IPS-NIHi7 (cell line): ENCODE results near the gene ZBTB1.

Experiments
- DNase-seq: peaks from one replicate; pipeline ENCODE4 v3.0.0; 2012; ENCODE audit warnings: mixed read lengths; ENCODE audit errors: extremely low spot score

The ZBTB1 gene, protein sequence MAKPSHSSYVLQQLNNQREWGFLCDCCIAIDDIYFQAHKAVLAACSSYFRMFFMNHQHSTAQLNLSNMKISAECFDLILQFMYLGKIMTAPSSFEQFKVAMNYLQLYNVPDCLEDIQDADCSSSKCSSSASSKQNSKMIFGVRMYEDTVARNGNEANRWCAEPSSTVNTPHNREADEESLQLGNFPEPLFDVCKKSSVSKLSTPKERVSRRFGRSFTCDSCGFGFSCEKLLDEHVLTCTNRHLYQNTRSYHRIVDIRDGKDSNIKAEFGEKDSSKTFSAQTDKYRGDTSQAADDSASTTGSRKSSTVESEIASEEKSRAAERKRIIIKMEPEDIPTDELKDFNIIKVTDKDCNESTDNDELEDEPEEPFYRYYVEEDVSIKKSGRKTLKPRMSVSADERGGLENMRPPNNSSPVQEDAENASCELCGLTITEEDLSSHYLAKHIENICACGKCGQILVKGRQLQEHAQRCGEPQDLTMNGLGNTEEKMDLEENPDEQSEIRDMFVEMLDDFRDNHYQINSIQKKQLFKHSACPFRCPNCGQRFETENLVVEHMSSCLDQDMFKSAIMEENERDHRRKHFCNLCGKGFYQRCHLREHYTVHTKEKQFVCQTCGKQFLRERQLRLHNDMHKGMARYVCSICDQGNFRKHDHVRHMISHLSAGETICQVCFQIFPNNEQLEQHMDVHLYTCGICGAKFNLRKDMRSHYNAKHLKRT

DNA sequence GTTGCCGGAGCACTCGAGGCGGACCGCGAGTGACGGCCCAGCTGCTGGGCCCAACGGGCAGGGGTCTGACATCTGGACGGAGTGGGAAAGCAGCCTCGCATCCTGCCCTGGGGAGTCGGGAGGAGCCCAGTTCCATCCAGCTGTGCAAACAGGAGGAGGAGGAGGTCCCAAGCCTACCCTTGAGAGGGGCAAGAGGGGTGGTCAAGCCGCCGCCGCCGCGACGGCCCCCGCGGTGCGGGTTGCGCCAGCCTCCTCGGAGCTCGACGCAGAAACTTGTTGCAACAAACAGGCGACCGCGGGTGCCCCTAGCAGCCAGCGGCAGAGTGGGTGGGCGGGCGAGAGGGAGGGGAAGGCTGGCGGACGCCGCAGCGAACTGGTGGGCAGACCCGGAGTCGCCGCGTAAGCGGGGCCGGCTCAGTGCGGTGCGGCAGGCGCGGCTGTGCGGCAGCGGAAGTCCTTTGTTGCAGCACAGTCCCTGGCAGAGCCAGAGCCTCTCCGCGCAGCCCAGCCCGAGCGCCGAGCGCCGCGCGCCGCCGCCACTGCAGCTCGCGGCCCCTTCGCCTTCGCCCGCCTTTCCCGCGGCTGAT lies at the start of gene ZBTB1:
TSS of gene ZBTB1 (plus strand) at position 461 of the 587 bp plus-strand sequence. CDS start 16,735 bp downstream, outside the sequence.
- peak; percentile 74 for DNase-seq

DNA sequence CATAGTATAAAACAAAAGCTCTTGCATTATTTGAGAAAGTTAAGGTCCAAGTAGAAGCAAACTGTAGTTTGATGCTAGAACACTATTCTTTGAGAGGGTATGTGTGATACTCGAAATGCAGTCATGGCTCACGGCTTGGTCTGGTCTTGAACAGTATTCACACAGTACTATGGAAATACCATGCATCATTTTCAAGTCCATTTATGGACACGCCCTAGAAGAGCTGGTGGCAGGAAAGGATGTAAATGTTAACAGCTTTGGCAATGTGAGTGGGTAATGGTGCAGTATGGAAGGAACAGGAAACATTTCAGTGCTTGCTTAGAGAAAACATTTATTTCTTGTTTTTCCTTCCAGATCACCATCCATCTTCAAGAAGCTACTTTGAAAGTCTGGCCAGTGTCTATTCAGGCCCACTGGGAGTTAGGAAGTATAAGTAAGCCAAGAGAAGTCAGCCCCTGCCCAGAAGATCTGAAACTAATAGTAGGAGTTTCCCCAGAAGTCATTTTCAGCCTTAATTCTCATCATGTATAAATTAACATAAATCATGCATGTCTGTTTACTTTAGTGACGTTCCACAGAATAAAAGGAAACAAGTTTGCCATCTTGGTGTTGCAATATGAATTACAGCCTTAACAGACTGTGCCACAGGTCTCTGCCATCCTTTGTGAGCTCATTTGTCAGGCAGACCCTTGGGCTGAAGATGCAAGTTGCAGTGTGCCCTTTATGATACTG lies 45.0 kb upstream of the ZBTB1 start:
- DNase-seq: no peak

DNA sequence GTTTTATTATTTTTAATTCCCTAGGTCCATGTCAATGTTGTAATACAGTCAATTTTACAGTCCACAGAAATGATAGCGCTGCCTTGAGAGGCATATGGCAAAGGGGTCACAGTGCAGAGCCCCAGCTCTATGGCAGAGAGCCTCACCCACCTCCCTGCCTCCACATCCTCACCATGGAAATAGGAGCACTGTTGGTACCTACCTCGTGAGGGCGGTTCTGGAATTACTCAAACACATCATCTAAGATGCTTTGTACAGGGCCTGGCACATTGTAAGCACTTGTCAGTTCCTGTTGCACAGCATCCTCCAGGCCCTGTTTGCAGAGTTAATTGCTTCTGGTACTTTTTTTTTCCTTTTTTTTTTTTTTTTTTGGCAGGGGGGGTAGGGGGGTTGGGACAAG lies 43.3 kb upstream of the ZBTB1 start:
- no peak for DNase-seq

DNA sequence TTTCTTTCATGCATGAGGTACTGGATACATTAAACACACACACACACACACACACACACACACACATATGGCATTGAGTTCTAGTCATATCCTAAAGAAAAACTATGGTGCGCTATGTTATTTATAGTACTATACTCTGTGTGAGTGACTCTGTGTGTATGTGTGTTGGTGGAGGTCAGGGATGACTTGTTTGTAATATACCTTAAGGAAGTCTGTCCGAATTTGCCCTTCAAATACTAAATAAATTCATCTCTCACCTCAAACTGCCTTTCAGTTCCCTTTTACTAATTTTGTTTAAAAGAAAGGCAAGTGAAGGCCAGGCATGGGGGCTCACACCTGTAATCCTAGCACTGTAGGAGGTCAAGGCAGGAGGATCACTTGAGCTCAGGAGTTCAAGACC lies 41.4 kb upstream of the ZBTB1 start:
- DNase-seq: no peak

DNA sequence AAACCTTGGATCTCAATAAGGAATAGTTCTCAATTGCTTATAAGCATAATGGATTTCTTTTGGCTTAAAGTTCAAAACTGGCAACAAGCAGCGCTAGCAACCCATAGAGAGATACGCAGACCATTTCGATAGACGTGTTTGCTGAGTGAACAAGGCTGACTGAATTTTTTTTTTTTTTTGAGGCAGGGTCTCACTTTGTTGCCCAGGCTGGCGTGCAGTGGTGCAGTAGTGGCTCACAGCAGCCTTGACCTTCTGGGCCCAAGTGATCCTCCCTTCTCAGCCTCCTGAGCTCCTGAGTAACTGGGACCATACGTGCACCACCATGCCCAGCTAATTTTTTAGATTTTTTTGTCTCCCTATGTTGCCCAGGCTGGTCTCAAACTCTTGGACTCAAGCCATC lies 40.7 kb upstream of the ZBTB1 start:
- DNase-seq: no peak

DNA sequence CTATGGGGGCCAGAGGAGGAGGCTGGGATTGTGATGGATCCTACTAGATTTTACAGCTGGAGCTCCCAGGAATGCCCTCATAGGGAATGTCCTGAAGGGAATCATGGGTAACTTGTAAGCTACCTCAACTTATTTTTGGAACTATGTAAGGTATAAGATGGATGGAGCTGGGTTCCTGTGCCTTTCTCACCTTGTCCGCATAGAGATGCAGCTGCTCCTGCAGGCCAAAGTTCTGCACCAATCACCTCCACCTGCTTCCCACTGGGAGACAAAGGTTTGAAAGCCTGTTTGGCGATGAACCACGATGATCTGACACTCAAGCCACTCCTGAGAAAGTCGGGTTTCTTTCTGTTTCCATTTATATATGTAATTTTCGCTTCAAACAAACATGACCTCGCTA lies 39.9 kb upstream of the ZBTB1 start:
- peak; percentile 53 for DNase-seq

DNA sequence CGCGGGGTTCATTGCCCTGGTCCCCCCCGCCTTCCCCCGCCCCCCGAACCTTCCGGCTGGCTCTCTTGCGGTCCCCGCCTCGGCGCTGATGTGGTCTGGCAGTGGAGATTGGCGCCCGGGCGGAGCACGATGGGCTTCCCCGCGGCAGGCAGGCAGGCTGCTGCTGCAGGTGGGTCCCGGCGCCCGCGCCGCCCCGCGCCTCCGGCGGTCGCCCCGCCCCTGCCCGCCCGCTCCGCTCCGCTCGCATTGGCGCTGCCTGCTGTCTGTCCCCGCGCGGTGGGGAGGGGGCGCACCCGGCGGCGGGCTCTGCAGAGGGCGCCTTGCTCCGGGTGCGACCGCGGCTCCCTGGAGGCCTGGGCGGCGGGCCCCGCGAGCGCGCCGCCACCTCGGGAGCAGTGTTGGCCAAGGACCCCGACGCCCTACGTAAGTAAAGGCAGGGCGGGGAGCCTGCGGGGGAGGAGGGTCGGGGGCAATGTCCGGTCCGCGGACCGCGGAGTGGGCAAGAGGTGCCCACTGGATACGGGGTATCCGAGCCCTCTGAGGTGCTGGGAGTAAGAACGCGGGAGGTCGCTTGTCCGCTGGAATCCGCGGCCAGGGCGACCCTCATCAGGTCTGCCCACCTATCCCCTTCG lies 39.3 kb upstream of the ZBTB1 start, which contains the start of gene AKAP5:
TSS of gene AKAP5 (plus strand) at position 309 of the 632 bp plus-strand sequence. CDS start 2,896 bp downstream, outside the sequence.
- peak; percentile 96 for DNase-seq

DNA sequence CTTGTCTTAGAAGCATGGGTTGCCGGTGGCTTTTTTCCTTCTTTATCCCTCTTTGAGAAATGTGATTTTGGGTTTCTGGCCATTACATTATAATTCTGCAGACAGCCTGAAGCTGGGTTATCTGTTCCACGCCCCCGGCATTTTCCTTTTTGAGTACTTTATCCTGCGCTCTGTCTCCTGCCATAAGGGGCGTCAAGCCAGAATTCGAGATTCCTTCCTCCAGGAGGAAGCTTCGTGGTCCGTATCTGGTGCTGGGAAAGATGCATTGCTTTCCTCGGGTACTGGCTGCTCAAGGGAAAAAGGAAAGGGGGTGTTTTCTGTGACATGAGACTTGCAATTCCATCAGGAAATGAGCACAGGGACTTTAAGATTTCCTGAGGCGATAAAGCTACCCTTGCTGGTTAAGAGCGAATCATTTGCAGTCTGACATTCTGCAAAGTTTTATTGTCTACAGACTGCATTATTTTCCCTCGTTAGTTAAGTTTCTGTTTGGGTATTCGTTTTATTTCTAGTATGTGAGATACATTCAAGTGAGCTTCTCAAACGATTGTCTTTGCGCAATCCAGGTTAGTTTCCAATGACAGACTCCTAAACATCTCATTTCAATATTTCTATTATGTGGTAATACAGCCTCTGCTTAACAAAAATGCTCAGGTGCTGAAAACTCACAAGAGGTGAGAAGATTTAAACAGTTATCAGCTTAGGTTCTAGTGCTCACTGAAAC lies 38.6 kb upstream of the ZBTB1 start:
- DNase-seq: peak; percentile 70

DNA sequence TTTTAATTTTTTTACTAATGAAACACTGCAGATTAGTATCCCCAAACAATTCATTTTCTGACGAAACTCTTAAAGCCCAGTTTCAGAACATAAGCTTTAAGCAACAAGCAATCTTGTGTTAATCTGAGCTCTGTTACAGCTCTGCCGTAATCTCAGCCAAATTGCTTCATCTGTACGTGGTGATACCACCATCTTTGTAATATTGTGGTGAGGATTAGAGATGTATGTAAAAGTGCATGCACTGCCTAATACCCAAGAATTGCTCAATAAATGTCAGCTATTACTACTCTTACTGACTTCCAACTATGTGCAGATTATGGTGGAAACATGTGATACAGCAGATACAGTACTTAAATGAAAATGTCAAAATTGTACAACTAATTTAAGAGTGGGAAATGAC lies 37.5 kb upstream of the ZBTB1 start:
- no peak for DNase-seq

DNA sequence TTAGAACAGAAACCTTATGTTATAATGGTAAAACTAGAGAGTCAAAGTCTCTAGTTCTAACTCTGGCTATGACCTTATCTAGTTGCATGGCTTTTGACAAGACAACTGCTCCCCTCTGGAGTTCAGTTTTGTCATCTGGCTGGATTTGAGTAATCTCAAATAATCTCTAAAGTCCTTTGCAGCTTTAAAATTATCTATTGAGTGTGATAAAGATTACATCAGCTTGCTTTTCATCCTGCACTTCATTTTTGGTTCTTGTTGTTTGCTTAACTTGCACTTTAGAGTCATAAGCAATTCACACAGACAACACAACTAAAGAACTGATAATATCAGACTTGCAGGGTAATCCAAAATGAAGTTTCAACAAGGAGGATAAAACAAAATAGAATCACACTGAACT lies 37.0 kb upstream of the ZBTB1 start:
- DNase-seq: no peak

DNA sequence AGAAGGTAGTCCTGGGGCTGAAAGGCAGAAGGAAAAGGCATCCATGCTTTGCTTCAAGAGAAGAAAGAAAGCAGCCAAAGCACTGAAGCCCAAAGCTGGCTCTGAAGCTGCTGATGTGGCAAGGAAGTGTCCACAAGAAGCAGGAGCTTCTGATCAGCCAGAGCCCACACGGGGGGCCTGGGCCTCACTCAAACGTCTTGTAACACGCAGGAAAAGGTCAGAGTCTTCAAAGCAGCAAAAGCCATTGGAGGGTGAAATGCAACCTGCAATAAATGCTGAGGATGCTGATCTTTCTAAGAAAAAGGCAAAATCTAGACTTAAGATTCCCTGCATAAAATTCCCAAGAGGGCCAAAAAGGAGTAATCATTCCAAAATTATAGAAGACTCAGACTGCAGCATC lies 36.1 kb upstream of the ZBTB1 start:
- DNase-seq: no peak

DNA sequence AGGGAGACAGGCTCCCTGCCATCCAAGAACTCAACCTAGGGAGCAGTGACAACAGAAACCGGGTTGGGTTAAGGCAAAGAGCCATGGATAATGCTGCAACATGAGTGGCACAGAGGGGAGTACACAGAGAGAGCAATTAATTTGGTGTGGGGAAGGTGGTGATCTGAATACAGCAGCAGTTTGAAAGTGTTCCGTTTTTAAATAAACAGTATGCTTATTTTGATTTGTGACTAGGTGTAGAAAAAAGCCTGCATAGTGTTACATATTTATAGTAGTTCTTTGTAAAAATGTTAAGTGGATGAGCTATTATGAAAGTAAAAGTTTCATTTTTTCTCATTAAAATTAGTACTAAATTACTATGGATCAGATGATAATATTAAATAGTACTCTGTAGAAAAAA lies 30.5 kb upstream of the ZBTB1 start:
- DNase-seq: no peak

DNA sequence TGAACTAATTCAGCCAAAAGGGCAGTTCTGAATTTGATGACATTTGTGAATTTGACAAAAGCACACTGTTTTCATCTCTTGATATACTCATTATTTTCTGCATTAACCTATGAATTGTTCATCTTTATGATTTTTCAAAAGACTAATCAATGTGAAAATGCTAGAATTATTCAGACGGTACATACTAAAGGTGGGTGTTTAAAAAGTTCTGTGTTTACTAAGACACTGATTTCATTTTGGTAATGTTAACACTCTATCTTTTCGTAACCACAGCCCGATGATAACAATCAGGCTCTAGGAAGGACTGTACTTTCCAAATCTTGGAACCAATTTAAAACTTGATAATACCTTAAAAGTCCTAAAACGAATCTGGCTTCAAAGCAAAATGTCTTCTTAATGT lies 29.9 kb upstream of the ZBTB1 start:
- no peak for DNase-seq

DNA sequence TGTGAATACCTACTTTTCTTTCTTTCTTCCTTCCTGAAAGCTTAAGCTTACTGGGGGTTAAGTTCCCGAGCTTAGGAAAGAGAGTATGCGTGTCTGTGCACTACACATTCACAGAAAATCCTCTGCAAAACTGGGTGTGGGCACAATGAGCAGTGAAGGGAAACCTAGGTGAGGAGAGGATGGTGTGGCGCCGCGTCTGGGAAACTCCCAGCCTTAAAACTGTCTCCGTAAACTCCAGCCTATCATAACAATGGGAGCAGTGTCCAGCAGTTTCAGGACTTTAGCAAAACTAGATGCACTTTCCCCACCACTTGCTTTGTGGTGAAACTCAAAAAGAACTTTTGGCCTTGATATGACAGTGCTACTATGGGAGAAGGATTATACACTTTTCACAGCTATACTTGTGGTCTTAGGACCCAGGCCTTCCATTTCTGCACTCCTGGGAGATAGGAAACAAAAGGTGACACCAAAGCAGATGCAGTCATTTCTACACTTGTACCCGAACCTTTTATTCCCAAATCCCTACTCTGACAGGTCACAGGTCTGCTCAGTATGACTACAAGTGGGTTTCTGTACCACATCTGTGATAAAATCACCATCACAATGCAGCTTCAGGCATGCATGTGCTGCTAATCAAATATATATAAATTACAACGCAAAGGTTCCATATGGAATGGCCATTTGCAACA lies 28.8 kb upstream of the ZBTB1 start:
- DNase-seq: no peak

DNA sequence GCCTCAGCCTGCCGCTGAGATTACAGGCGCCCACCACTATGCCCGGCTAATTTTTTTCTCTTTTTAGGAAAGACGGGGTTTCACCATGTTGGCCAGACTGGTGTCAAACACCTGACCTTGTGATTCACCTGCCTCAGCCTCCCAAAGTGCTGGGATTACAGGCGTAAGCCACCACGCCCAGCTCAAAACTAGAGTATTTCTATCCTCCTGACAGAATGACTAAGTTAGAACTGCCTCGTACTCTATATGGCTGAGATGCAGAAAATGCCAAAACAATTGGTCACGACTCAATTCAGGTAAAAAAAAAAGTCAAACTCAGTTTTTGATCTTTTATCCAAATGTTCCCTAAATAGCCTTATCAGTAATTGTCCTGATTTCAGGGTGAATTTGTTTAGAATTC lies 28.1 kb upstream of the ZBTB1 start:
- no peak for DNase-seq

DNA sequence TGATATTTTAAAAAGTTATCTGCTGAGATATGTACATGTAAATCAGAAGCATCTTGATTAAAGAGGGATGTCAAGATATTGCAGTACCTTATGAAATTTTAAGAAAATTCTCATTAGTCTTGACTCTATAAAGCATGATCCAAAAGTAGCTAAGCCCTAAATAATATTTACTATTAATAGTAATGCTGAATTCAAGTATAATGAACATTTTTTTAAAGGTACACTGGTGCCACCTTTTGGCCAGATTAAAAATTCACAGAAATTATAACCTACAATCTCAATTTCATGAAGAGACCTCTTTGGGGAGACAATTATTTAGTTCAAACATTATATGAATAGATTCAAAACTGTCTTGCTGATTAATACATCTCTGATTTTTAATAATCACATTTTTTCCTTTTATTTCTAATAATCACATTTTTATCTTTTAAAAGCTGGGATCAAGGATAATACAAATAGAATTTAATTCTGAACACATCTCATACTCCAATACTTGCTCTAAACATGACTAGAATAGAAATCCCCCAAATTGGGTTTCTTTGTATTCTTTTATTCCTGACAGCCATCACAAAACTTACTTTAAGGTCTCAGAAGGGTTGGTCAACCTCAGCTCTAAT lies 25.8 kb upstream of the ZBTB1 start:
- no peak for DNase-seq

DNA sequence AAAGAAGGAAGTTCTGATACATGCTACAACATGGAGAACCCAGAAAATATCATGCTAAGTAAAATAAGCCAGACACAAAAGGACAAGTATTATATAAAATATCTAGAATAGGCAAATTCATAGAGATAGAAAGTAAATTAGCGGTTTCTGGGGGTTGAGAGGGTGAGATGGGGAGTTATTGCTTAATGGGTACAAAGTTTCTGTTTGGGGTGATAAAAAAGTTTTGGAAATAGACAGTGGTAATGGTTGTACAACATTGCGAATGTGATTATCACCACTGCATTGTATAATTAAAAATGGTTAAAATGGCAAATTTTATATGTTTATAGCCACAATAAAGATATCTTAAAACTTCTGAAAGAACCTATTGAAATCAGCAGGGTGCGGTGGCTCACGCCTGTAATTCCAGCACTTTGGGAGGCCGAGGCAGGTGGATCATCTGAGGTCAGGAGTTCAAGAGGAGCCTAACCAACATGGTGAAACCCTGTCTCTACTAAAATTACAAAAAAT lies 15.9 kb upstream of the ZBTB1 start:
- no peak for DNase-seq

DNA sequence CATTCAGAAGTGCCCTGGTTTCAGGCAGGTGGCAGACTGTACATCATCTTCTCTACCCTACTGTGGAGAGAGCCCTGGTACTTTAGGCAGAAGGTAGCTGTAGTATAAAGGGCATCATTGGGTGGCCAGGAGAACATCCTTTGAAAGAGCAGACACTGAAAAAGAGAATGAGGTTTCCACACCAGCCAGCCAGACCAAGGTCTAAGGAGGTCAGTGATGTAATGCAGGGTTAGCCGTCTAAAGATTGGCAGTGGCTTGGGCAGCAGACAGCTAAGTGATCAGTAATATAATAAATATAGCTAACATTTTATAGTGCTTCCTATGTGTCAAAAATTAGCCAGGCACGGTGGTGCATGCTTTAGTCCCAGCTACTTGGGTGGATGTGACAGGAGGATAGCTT lies 12.9 kb upstream of the ZBTB1 start:
- no peak for DNase-seq

DNA sequence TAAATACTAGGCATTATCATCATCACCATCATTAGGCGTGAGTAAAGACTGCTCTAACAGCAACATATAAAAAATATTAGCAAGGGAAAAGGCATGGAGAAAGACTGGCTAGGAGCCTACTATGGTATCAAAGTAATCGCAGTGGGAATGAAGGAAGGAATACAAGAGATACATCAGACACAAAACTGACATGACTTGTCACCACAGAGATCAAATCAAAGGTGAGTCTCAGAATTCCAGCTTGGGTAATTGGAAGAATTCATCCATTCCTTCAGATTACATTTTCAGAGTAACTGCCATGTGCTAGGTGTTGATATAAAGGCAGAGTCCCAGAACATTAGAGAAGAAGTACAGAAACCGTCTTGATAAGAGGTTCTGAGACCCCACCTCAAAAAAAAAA lies 11.1 kb upstream of the ZBTB1 start:
- no peak for DNase-seq

DNA sequence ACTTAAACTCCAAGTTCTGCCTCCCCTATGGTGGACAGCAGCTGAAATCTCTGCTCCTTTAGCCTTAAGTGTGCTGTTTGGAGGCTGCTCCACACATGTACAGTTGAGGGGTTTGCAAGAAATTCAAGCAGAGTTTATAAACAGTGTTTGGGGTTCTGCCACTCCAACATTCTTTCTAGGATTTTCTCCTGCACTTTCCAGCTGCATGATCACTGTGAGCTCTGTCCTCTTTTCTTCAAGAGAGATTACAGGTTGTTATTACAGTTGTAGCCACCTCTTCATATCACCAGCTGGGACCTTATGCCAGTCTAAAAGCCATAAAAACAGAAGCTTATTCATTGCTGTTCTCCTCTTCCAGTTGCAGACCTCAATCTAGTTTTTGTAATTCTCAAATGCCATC lies 9.3 kb upstream of the ZBTB1 start:
- DNase-seq: no peak
